IMR-90 (cell line): ENCODE measurements around the gene GSTT2. TPM values are rescaled to one million over a fixed set of nuclear protein-coding genes. Genes with fewer than 3 reads are reported as not detected.

Experiments
- ATAC-seq: fragments of 200-7000 bp; cut with Tn5 transposase; 2 replicates; pipeline ENCODE4 v1.9.1; 2020; ENCODE audit warnings: low read depth, mild to moderate bottlenecking, moderate library complexity
- BruUV-seq: library from RNA; stranded (reverse); fragments of 400-500 nt; replicated peaks from 2 replicates; lab custom pipeline; 2021; lab: Mats Ljungman, UMichigan
- CTCF ChIA-PET: fragments of 300-600 bp; formaldehyde crosslinking; extraction: SDS; loops from one replicate; lab custom pipeline; 2021; ENCODE audit warnings: antibody characterized with exemption; lab: Yijun Ruan, JAX
- POLR2A ChIA-PET: fragments of 300-600 bp; sonication (Branson Sonifier 250); formaldehyde crosslinking; loops from one replicate; lab custom pipeline; 2022; ENCODE audit warnings: antibody characterized with exemption; ENCODE audit not compliant: unreplicated experiment; lab: Charles Lee
- DNase-seq: peaks from one replicate; pipeline ENCODE4 v3.0.0; 2013
- H2AFZ ChIP-seq: replicated peaks from 2 replicates; pipeline ENCODE3; 2013; ENCODE audit warnings: low read length, mild to moderate bottlenecking; ENCODE audit not compliant: poor library complexity
- H2AK5ac ChIP-seq: 2 replicates; pipeline ENCODE4 v1.6.1; 2013; ENCODE audit warnings: low read depth, low read length, inconsistent platforms
- H2AK9ac ChIP-seq: replicated peaks from 2 replicates; pipeline ENCODE3; 2013; ENCODE audit warnings: mild to moderate bottlenecking, low read depth, low read length, moderate library complexity; ENCODE audit not compliant: poor library complexity
- H2BK120ac ChIP-seq: 2 replicates; pipeline ENCODE4 v1.6.1; 2013; ENCODE audit warnings: low read depth, low read length, inconsistent platforms
- H2BK15ac ChIP-seq: 3 replicates; pipeline ENCODE4 v1.6.1; 2013; ENCODE audit warnings: low read depth, low read length, inconsistent platforms
- H2BK20ac ChIP-seq: 2 replicates; pipeline ENCODE4 v1.6.1; 2013; ENCODE audit warnings: low read depth, mild to moderate bottlenecking, inconsistent platforms, low read length, moderate library complexity
- H2BK5ac ChIP-seq: 2 replicates; pipeline ENCODE4 v1.6.1; 2013; ENCODE audit warnings: mild to moderate bottlenecking, low read depth, low read length, inconsistent platforms; ENCODE audit not compliant: poor library complexity, severe bottlenecking
- H3K14ac ChIP-seq: replicated peaks from 2 replicates; pipeline ENCODE4 v1.6.1; 2013; ENCODE audit warnings: low read depth, low read length, inconsistent platforms
- H3K18ac ChIP-seq: 2 replicates; pipeline ENCODE4 v1.6.1; 2013; ENCODE audit warnings: low read depth, low read length, control low read depth
- H3K23ac ChIP-seq: 2 replicates; pipeline ENCODE4 v1.6.1; 2013; ENCODE audit warnings: low read depth, low read length, inconsistent platforms
- H3K27ac ChIP-seq: 2 replicates; pipeline ENCODE4 v1.5.1; 2013; ENCODE audit warnings: mild to moderate bottlenecking, control low read depth, low read length; ENCODE audit not compliant: insufficient read depth
- H3K27me3 ChIP-seq: 2 replicates; pipeline ENCODE4 v1.6.1; 2013; ENCODE audit warnings: low read length; ENCODE audit not compliant: control insufficient read depth, insufficient read depth
- H3K36me3 ChIP-seq: 2 replicates; pipeline ENCODE4 v1.6.1; 2013; ENCODE audit warnings: low read length, mixed read lengths; ENCODE audit not compliant: control insufficient read depth, insufficient read depth
- H3K4ac ChIP-seq: 2 replicates; pipeline ENCODE4 v1.6.1; 2013; ENCODE audit warnings: low read depth, low read length, inconsistent platforms
- H3K4me1 ChIP-seq: 2 replicates; pipeline ENCODE4 v1.6.1; 2013; ENCODE audit warnings: low read length, mixed read lengths; ENCODE audit not compliant: control insufficient read depth, insufficient read depth
- H3K4me2 ChIP-seq: 2 replicates; pipeline ENCODE4 v1.6.1; 2013; ENCODE audit warnings: low read depth, mild to moderate bottlenecking, control low read depth, low read length, moderate library complexity
- H3K4me3 ChIP-seq: 2 replicates; pipeline ENCODE4 v1.5.1; 2013; ENCODE audit warnings: low read depth, mild to moderate bottlenecking, control low read depth, low read length, moderate library complexity; ENCODE audit not compliant: insufficient read depth
- H3K56ac ChIP-seq: 2 replicates; pipeline ENCODE4 v1.6.1; 2013; ENCODE audit warnings: low read length, inconsistent platforms; ENCODE audit not compliant: insufficient read depth; ENCODE audit errors: extremely low read depth
- H3K79me1 ChIP-seq, 2 experiments: 2 replicates each; pipeline ENCODE4 v1.6.1; 2013; ENCODE audit warnings: low read length in 2 of 2, inconsistent platforms in 1 of 2, low read depth in 1 of 2
- H3K9ac ChIP-seq: 2 replicates; pipeline ENCODE4 v1.6.1; 2013; ENCODE audit warnings: low read depth, low read length, control low read depth
- H3K9me1 ChIP-seq: 2 replicates; pipeline ENCODE4 v1.6.1; 2013; ENCODE audit warnings: low read length, inconsistent platforms; ENCODE audit not compliant: insufficient read depth
- H3K9me3 ChIP-seq: 2 replicates; pipeline ENCODE4 v1.6.1; 2013; ENCODE audit warnings: low read length; ENCODE audit not compliant: control insufficient read depth, insufficient read depth
- H4K20me1 ChIP-seq: 2 replicates; pipeline ENCODE4 v1.6.1; 2013; ENCODE audit warnings: low read length, inconsistent platforms; ENCODE audit not compliant: insufficient read depth
- H4K5ac ChIP-seq: 2 replicates; pipeline ENCODE4 v1.6.1; 2013; ENCODE audit warnings: mild to moderate bottlenecking, low read depth, low read length, control low read depth
- H4K8ac ChIP-seq, 2 experiments: 2 replicates each; pipeline ENCODE4 v1.6.1; 2013; ENCODE audit warnings: low read depth in 2 of 2, low read length in 2 of 2, control low read depth in 1 of 2, inconsistent platforms in 1 of 2
- H4K91ac ChIP-seq: 2 replicates; pipeline ENCODE4 v1.6.1; 2013; ENCODE audit warnings: low read depth, low read length, inconsistent platforms; ENCODE audit not compliant: insufficient read depth
- BHLHE40 ChIP-seq: fragments of 150-350 bp; IDR thresholded peaks from 2 replicates; pipeline ENCODE4 v1.6.1; 2016; ENCODE audit warnings: mild to moderate bottlenecking, low read depth, low read length
- CEBPB ChIP-seq: IDR thresholded peaks from 2 replicates; pipeline ENCODE4 v1.6.1; 2012; ENCODE audit warnings: low read depth, low read length, improper control_type of control experiment
- CHD1 ChIP-seq: IDR thresholded peaks from 2 replicates; pipeline ENCODE4 v1.6.1; 2012; ENCODE audit warnings: low read depth, low read length, improper control_type of control experiment
- FOS ChIP-seq: fragments of 150-350 bp; IDR thresholded peaks from 2 replicates; pipeline ENCODE4 v1.6.1; 2016; ENCODE audit warnings: low read depth, low read length
- MAZ ChIP-seq: IDR thresholded peaks from 2 replicates; pipeline ENCODE4 v1.6.1; 2012; ENCODE audit warnings: low read depth, mild to moderate bottlenecking, low read length, improper control_type of control experiment, moderate library complexity, borderline replicate concordance
- MXI1 ChIP-seq: IDR thresholded peaks from 2 replicates; pipeline ENCODE4 v1.6.1; 2012; ENCODE audit warnings: low read depth, mild to moderate bottlenecking, low read length, moderate library complexity, borderline replicate concordance
- NFE2L2 ChIP-seq: fragments of 150-350 bp; IDR thresholded peaks from 2 replicates; pipeline ENCODE4 v1.6.1; 2016; ENCODE audit warnings: low read depth, mild to moderate bottlenecking, low read length
- POLR2A ChIP-seq: IDR thresholded peaks from 2 replicates; pipeline ENCODE4 v1.6.1; 2012; ENCODE audit warnings: mild to moderate bottlenecking, low read depth, low read length
- RAD21 ChIP-seq: IDR thresholded peaks from 2 replicates; pipeline ENCODE4 v1.6.1; 2012; ENCODE audit warnings: low read length, improper control_type of control experiment
- RCOR1 ChIP-seq: IDR thresholded peaks from 2 replicates; pipeline ENCODE4 v1.6.1; 2012; ENCODE audit warnings: mild to moderate bottlenecking, low read length, improper control_type of control experiment; ENCODE audit not compliant: insufficient replicate concordance
- RFX5 ChIP-seq: IDR thresholded peaks from 2 replicates; pipeline ENCODE4 v1.8.0; 2012; ENCODE audit warnings: low read depth, mild to moderate bottlenecking, low read length, moderate library complexity
- SMC3 ChIP-seq: fragments of 150-350 bp; IDR thresholded peaks from 2 replicates; pipeline ENCODE4 v1.6.1; 2016; ENCODE audit warnings: low read depth, mild to moderate bottlenecking, antibody characterized with exemption, low read length, moderate library complexity
- WGBS, 2 experiments: methylation state at CpG; one replicate each; pipeline versions ENCODE4 v1.1.5 to v1.1.7; 2013; ENCODE audit warnings: missing lambda C conversion rate in 2 of 2; ENCODE audit not compliant: insufficient read length in 1 of 2; ENCODE audit errors: extremely low coverage in 2 of 2; 5-methylcytosine and 5-hydroxymethylcytosine counted together
- dilution Hi-C: fragments of 300-500 bp; cut with HindIII; formaldehyde crosslinking; loops from one replicate; pipeline ENCODE4 v1.14.3; 2018; ENCODE audit warnings: low sequenced_read_pairs; ENCODE audit not compliant: unreplicated experiment
- in situ Hi-C: fragments of 300-500 bp; cut with MboI; formaldehyde crosslinking; loops from 3 replicates; pipeline ENCODE4 v1.14.3; 2019; ENCODE audit warnings: low sequenced_read_pairs, inconsistent platforms, mixed read lengths
- intact Hi-C: fragments of 100-400 bp; cut with micrococcal nuclease; formaldehyde crosslinking; loops from 2 replicates; pipeline ENCODE4 v1.10.0; 2022
- polyA plus RNA-seq, 3 experiments: library from polyadenylated mRNA; depleted of rRNA; stranded (reverse); fragments of >200 nt; gene quantifications; 2 replicates each; pipeline ENCODE4 v1.2.3, GENCODE V29; 2012; ENCODE audit warnings: low replicate concordance in 1 of 3
- total RNA-seq: library from RNA; depleted of rRNA; stranded (reverse); fragments of >200 nt; gene quantifications from 2 replicates; pipeline ENCODE4 v1.2.3, GENCODE V29; 2012
- TF ChIP-seq, protein P1 (sequence below): fragments of 150-350 bp; IDR thresholded peaks from 2 replicates; pipeline ENCODE4 v1.6.1; 2017; ENCODE audit warnings: mild to moderate bottlenecking, antibody characterized with exemption, low read length, low read depth
- TF ChIP-seq, protein P2 (sequence below): conservative IDR thresholded peaks from 2 replicates; pipeline ENCODE4 v1.5.1; 2012; ENCODE audit warnings: mild to moderate bottlenecking, low read depth, low read length, improper control_type of control experiment
- TF ChIP-seq, protein P3 (sequence below): fragments of 150-350 bp; IDR thresholded peaks from 2 replicates; pipeline ENCODE4 v1.6.1; 2016; ENCODE audit warnings: low read depth, mild to moderate bottlenecking, low read length, moderate library complexity, borderline replicate concordance

Gene GSTT2
- total and polyA plus RNA-seq, 2 of the 4 experiments (the other 2 are of a cell fraction) = 1.4 to 6.9 TPM

DNA sequence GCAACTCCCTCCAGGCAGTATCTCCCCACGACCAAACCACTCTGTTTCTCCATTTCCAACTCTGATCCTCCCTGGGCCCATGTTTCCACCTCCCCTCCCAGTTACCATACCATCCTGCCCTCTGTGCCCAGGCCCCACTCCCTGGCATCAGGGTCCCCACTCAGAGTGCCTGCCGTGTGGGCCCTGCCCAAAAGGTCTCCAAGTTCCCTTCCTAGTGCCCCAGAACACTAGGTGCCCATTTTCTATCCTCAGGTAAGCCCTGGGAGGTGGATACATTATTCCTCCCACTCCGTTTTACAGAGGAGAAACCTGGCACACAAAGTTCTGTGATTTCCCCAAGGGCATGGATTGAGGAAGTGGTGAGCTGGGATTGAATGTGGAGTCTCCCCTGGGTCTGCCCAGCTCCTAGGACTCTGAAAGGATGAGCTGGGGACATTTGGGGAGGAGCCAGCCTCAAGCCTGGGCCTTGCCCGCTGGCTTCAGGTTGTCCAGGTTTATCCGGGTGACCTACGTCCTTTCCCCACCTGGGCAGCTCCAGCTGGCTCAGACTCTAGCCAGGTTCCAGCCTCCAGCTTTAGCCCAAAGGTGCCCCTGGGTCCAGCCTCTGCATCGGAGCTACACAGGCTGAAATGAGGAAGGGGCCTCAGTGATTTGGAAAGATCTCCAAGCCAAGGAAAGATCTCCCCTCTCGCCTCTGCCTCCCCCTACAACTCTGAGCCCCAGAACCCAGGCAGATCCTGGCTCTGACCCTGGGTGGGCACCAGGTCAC lies 27.5 kb downstream of the GSTT2 start:
- CTCF ChIA-PET = no interaction called here
- TF ChIP-seq SMC3 (no peak), RAD21 (no peak), NFE2L2 (no peak), BHLHE40 (no peak), RFX5 (no peak), CEBPB (no peak), RCOR1 (no peak), CHD1 (no peak), FOS (no peak), MAZ (no peak), POLR2A (no peak), MXI1 (no peak)
- TF ChIP-seq, protein P1, sequence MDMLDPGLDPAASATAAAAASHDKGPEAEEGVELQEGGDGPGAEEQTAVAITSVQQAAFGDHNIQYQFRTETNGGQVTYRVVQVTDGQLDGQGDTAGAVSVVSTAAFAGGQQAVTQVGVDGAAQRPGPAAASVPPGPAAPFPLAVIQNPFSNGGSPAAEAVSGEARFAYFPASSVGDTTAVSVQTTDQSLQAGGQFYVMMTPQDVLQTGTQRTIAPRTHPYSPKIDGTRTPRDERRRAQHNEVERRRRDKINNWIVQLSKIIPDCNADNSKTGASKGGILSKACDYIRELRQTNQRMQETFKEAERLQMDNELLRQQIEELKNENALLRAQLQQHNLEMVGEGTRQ = no peak
- TF ChIP-seq, protein P2, sequence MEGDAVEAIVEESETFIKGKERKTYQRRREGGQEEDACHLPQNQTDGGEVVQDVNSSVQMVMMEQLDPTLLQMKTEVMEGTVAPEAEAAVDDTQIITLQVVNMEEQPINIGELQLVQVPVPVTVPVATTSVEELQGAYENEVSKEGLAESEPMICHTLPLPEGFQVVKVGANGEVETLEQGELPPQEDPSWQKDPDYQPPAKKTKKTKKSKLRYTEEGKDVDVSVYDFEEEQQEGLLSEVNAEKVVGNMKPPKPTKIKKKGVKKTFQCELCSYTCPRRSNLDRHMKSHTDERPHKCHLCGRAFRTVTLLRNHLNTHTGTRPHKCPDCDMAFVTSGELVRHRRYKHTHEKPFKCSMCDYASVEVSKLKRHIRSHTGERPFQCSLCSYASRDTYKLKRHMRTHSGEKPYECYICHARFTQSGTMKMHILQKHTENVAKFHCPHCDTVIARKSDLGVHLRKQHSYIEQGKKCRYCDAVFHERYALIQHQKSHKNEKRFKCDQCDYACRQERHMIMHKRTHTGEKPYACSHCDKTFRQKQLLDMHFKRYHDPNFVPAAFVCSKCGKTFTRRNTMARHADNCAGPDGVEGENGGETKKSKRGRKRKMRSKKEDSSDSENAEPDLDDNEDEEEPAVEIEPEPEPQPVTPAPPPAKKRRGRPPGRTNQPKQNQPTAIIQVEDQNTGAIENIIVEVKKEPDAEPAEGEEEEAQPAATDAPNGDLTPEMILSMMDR = no peak
- TF ChIP-seq, protein P3, sequence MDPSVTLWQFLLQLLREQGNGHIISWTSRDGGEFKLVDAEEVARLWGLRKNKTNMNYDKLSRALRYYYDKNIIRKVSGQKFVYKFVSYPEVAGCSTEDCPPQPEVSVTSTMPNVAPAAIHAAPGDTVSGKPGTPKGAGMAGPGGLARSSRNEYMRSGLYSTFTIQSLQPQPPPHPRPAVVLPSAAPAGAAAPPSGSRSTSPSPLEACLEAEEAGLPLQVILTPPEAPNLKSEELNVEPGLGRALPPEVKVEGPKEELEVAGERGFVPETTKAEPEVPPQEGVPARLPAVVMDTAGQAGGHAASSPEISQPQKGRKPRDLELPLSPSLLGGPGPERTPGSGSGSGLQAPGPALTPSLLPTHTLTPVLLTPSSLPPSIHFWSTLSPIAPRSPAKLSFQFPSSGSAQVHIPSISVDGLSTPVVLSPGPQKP = no peak

More for the DNA sequence above, 27.5 kb downstream of the GSTT2 start:
- H4K5ac ChIP-seq = no peak overlapping the region
- no peak overlapping the region for H2BK15ac ChIP-seq
- no peak overlapping the region for H3K4me3 ChIP-seq
- no peak overlapping the region for H3K56ac ChIP-seq
- no peak overlapping the region for H3K23ac ChIP-seq
- ATAC-seq (no peak), DNase-seq (no peak)
- no peak overlapping the region for H2BK5ac ChIP-seq
- H4K8ac ChIP-seq = no peak overlapping the region
- BruUV-seq = no TSS peak
- in situ Hi-C loops (no loop called here), intact Hi-C loops (no loop called here), dilution Hi-C loops (no loop called here)
- H2BK20ac ChIP-seq = no peak overlapping the region
- no peak overlapping the region for H4K91ac ChIP-seq
- H3K36me3 ChIP-seq = no peaks in the 10 kb centered on the region
- H3K4me1 ChIP-seq = peaks cover 3% of the 10 kb centered on the region; the same call in 1 of the 2 replicates
- no peaks in the 10 kb centered on the region; the same call in 1 of the 2 replicates for H3K27me3 ChIP-seq
- no CpG with 5 or more reads among the region's 8 CpGs for WGBS, 2 experiments
- peaks cover 3% of the 10 kb centered on the region; the same call in 1 of the 2 replicates for H3K9me1 ChIP-seq
- no peak overlapping the region for H3K27ac ChIP-seq
- no peak overlapping the region for H2BK120ac ChIP-seq
- H2AK9ac ChIP-seq = no peak overlapping the region
- H2AFZ ChIP-seq = no peak overlapping the region
- no peaks in the 10 kb centered on the region for H3K9me3 ChIP-seq
- H3K9ac ChIP-seq = no peak overlapping the region
- no peak overlapping the region for H3K4ac ChIP-seq
- no peak overlapping the region for H3K18ac ChIP-seq
- peaks cover 8 to 10% of the 10 kb centered on the region in 2 experiments for H3K79me1 ChIP-seq
- no peak overlapping the region for H3K4me2 ChIP-seq
- H4K20me1 ChIP-seq = peaks cover 3% of the 10 kb centered on the region; the same call in 1 of the 2 replicates
- no peak overlapping the region for H3K14ac ChIP-seq
- H2AK5ac ChIP-seq = no peak overlapping the region
- POLR2A ChIA-PET = no interaction called here
